Kidney epithelial cell (primary cell): ENCODE results near the gene TRPM3. TPM values are rescaled to one million over a fixed set of nuclear protein-coding genes. Genes with fewer than 3 reads are reported as not detected.
"Not testable (repeated sequence)": the region's sequence is repeated elsewhere in the genome, so short reads cannot be mapped to it uniquely, and the experiment has no call there.

Experiments
- DNase-seq: peaks from one replicate; pipeline ENCODE4 v3.0.0-alpha.2; 2010; ENCODE audit warnings: low read depth
- H3K27me3 ChIP-seq: 2 replicates; pipeline ENCODE4 v1.6.0; 2011; ENCODE audit warnings: low read length; ENCODE audit not compliant: control insufficient read depth, insufficient read depth
- H3K36me3 ChIP-seq: 2 replicates; pipeline ENCODE4 v1.5.1; 2011; ENCODE audit warnings: low read length; ENCODE audit not compliant: control insufficient read depth, insufficient read depth
- H3K4me3 ChIP-seq: 2 replicates; pipeline ENCODE4 v1.5.1; 2011; ENCODE audit warnings: low read depth, mild to moderate bottlenecking, control low read depth, low read length
- total RNA-seq: library from RNA; depleted of rRNA; stranded (reverse); fragments of >200 nt; gene quantifications from 2 replicates; pipeline ENCODE4 v1.2.3, GENCODE V29; 2015
- TF ChIP-seq, protein P1 (sequence below): IDR thresholded peaks from 2 replicates; pipeline ENCODE4 v1.5.1; 2011; ENCODE audit warnings: mild to moderate bottlenecking, moderate library complexity, low read length, control low read depth, inconsistent platforms; ENCODE audit not compliant: insufficient read depth, poor library complexity, severe bottlenecking

TRPM3 gene
- total RNA-seq, 1 donor from 2014 or later: not detected

DNA sequence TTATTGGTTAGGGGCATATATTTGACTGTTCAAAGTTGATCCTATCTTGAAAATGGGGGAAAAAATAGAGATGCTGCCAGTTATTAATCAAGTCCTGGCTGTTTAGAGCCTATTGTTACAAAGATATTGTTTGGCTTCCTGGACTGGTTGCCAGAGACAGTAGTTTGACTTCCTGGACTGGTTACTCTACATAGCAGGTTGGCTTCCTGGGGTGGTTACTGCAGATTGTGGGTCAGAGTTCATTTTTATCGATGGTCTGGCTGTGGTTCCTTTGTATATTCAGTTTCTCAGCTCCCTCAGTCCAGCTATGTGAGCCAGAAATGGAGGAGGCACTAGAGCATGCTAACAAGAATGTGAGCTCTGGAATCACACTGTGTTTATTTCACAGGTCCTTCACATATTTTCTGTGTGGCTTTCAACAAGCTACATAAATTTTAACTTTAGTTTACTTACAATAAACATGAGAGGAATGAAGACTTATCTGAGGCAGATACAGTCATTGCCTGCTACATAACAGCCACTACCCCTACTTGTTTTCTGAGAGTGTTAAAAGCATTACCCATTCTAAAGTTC is 137.6 kb downstream of the TRPM3 start:
- H3K27me3 ChIP-seq: no peaks in the 10 kb centered on the region
- TF ChIP-seq, protein P1, sequence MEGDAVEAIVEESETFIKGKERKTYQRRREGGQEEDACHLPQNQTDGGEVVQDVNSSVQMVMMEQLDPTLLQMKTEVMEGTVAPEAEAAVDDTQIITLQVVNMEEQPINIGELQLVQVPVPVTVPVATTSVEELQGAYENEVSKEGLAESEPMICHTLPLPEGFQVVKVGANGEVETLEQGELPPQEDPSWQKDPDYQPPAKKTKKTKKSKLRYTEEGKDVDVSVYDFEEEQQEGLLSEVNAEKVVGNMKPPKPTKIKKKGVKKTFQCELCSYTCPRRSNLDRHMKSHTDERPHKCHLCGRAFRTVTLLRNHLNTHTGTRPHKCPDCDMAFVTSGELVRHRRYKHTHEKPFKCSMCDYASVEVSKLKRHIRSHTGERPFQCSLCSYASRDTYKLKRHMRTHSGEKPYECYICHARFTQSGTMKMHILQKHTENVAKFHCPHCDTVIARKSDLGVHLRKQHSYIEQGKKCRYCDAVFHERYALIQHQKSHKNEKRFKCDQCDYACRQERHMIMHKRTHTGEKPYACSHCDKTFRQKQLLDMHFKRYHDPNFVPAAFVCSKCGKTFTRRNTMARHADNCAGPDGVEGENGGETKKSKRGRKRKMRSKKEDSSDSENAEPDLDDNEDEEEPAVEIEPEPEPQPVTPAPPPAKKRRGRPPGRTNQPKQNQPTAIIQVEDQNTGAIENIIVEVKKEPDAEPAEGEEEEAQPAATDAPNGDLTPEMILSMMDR: no peak
- no peak for DNase-seq
- H3K4me3 ChIP-seq: no peak overlapping the region
- no peaks in the 10 kb centered on the region for H3K36me3 ChIP-seq

DNA sequence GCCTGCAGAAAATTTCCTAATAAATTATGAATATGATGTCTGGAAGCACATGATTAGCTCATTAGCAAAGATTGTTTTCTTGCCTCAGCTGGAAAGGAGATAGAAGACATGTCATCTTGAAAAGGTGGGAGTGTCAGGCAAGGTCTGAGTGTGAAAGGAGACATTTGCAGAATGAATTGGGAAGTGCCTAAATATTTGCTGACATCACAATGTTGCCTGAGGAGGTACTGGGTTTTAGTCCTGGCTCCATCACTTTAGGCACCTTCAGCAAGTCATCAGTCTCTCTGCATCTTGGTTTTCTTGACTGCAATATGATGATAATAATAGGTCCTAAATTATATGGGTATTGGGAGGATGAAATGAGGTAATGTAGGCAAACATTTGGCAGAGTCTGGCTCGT is 140.1 kb downstream of the TRPM3 start:
- H3K4me3 ChIP-seq: no peak overlapping the region
- no peaks in the 10 kb centered on the region for H3K27me3 ChIP-seq
- TF ChIP-seq, protein P1: no peak
- no peak for DNase-seq
- no peaks in the 10 kb centered on the region for H3K36me3 ChIP-seq

DNA sequence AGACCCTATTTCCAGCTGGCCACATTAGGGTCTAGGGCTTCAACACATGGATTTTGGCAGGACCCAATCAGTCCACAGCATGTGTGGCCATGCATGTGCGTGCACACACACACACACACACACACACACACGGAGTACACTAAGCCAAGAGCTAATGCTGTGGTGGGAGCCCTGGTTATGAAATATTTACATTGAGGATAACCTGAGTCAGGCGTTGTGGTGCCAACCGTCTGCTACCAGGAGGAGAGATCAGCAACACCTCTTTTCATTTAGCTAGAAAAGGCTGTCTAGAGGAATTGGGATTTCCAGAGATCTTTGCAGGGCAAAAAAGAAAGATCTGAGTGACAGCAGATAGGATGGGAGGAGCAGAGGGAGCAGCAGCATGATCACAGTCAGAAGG is 141.5 kb downstream of the TRPM3 start:
- TF ChIP-seq, protein P1: no peak
- no peaks in the 10 kb centered on the region for H3K27me3 ChIP-seq
- H3K36me3 ChIP-seq: no peaks in the 10 kb centered on the region
- no peak overlapping the region for H3K4me3 ChIP-seq
- no peak for DNase-seq

DNA sequence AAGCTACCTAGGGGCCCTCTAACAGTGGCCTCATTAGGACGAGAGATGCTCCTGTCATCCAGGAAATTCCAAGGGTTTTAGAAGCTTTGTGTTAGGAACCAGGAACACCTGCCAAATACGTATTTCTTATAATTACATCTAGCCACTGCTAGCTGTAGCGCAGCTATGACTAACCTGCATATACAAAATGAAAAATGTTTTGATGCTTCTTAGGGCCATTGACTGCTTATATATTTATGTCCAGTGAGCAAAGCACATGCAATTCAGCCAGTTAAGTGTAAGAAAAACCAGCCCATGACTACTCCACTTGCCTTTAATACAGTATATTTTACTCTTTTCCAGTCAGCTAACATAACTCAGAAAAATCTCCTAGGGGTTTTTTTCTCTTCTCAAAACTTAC is 143.3 kb downstream of the TRPM3 start:
- DNase-seq: no peak
- Histone ChIP-seq H3K36me3 (no peaks in the 10 kb centered on the region), H3K27me3 (no peaks in the 10 kb centered on the region), H3K4me3 (no peak overlapping the region)
- TF ChIP-seq, protein P1: no peak

DNA sequence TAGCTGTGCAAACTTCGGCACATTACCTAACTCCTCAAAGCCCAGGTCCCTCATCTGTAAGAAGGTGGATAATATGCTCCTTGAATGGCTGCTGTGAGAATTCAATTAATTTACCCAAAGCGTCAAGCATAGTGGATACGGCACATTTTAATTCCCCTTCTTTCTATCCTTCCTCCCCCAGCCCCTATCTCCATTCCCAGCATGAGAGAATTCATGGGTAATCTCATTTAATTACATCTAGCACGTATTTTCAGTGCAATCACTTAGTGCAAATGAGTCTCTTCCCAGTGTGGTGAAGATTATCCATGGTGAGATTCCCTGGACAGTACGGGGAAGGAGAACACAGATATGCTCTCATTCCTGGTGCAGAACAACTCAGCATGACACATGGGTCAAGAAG is 145.6 kb downstream of the TRPM3 start:
- Histone ChIP-seq H3K36me3 (no peaks in the 10 kb centered on the region), H3K4me3 (no peak overlapping the region), H3K27me3 (no peaks in the 10 kb centered on the region)
- no peak for DNase-seq
- TF ChIP-seq, protein P1: no peak

DNA sequence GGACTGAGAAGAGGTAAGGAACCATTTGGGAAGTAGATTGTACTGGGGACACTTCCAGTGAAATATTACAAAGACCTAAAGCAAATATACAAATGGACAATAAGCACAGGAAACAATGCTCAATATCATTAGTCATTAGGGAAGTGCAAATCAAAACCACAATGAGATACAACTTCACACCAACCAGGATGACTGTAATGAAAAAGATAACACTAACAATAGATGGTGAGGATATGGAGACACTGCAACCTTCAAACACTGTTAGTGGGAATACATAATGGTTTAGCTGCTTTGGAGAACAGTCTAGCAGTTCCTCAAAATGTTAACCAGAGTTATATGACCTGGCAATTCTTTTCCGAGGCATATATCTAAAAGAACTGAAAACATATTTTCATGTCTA is 149.7 kb downstream of the TRPM3 start:
- TF ChIP-seq, protein P1: no peak
- Histone ChIP-seq H3K36me3 (no peaks in the 10 kb centered on the region), H3K27me3 (no peaks in the 10 kb centered on the region), H3K4me3 (no peak overlapping the region)
- DNase-seq: no peak

DNA sequence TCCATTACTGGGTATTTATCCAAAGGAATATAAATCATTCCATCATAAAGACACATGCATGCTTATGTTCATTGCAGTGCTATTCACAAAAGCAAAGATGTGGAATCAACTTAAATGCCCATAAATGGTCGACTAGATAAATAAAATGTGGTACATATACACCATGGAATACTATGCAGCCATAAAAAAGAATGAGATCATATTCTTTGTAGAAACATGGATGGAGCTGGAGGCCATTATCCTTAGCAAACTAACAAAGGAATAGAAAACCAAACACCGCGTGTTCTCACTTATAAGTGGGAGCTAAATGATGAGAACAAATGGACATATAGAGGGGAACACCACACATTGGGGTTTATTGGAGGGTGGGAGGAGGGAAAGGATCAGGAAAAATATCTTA is 155.0 kb downstream of the TRPM3 start:
- DNase-seq: not testable (repeated sequence)

More for the DNA sequence above, 155.0 kb downstream of the TRPM3 start:
- H3K27me3 ChIP-seq, H3K36me3 ChIP-seq, H3K4me3 ChIP-seq: not testable (repeated sequence)
